ENCODE results near the gene NAA10.
A peak's percentile ranks its signal among the peaks of the same experiment; 100 is the strongest.

DNA sequence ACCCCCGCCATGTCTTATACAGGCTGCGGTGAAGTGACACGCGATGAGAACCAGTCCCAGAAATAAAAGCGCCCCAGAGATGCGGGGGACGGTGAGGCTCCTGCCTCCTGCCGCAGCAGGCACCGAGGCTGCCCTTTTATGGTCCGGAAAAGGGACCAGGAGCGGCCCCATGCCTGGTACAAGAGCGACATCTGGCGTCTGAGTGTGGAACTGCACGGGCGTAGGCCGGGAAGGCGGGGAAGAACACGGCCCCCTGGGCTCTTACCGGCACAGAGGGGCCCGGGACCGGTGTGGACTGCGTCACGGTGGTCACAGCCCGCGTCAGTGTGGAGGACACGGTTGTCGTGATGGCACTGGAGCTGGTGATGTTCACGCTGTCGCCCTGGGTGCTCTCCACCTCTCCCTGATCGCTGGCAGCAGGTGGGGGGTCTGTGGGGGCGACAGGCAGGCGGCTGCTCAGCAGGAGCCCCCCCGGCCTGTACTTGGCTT lies 18.5 kb upstream of the NAA10 start:
- TF ChIP-seq, protein P1, sequence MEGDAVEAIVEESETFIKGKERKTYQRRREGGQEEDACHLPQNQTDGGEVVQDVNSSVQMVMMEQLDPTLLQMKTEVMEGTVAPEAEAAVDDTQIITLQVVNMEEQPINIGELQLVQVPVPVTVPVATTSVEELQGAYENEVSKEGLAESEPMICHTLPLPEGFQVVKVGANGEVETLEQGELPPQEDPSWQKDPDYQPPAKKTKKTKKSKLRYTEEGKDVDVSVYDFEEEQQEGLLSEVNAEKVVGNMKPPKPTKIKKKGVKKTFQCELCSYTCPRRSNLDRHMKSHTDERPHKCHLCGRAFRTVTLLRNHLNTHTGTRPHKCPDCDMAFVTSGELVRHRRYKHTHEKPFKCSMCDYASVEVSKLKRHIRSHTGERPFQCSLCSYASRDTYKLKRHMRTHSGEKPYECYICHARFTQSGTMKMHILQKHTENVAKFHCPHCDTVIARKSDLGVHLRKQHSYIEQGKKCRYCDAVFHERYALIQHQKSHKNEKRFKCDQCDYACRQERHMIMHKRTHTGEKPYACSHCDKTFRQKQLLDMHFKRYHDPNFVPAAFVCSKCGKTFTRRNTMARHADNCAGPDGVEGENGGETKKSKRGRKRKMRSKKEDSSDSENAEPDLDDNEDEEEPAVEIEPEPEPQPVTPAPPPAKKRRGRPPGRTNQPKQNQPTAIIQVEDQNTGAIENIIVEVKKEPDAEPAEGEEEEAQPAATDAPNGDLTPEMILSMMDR (IDR thresholded peaks at IDR 0.05), result peak; percentile 97 to 99 (median 97)
- TF ChIP-seq POLR2A (IDR thresholded peaks at IDR 0.05; ENCODE audit: low read depth), result no peak

Measured in esophagus muscularis mucosa (tissue), 3 donors.